ENCODE data around the gene FGF10.

FGF10 gene

GRCh38 chr5:44389090-44389822, at the start of gene FGF10:
TSS of gene FGF10 (minus strand) at chr5:44389420. CDS start at chr5:44388682, 738 bp downstream.
- no peak for DNase-seq (ENCODE audit: low read depth in 2 of 2)

DNA sequence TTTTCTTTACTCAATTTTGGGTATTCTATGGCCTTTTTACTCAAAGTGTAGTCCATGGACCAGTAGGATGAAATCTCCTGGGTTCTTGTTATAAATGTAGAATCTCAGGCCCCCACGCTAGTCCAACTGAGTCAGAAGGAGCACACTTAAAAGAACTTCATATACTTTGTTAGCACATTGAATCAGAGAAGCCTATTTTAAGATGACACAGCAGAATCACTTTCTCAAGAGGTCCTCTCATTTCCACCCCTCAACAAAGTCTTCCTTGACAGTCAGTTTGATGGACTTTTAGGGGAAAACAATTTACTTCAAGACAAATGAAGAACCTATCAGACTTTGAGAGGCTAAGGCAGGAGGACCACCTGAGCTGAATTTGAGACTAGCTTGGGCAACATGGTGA, 37.7 kb upstream of the FGF10 start:
- DNase-seq (ENCODE audit: low read depth in 2 of 2), result no peak

GRCh38 chr5:44412286-44412685, 23.1 kb upstream of the FGF10 start:
- no peak for DNase-seq (ENCODE audit: low read depth in 2 of 2)

GRCh38 chr5:44402084-44402483, 12.9 kb upstream of the FGF10 start:
- DNase-seq (ENCODE audit: low read depth in 2 of 2), result no peak

DNA sequence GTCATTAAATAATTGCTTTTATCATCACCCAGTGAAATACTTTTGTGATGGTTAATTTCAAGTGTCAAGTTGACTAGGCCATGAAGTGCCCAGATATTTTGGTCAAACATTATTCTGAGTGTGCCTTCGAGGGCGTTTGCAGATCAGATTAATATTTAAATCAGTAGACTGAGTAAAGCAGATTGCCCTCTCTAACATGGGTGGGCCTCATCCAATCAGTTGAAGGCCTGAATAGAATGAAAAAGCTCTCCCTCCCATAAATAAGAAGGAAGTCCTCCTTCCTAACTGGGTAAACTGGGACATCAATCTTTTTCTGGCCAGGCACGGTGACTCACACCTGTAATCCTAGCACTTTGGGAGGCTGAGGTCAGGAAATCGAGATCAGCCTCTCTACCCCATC, 12.4 kb upstream of the FGF10 start:
- DNase-seq (ENCODE audit: low read depth in 2 of 2), result no peak

- DNase-seq (ENCODE audit: low read depth in 2 of 2), result no peak
These were observed 9.2 kb upstream of the FGF10 start for GRCh38 chr5:44398382-44398781.

- DNase-seq (ENCODE audit: low read depth in 2 of 2), result no peak
These were observed 7.1 kb upstream of the FGF10 start for GRCh38 chr5:44396312-44396711.

- DNase-seq (ENCODE audit: low read depth in 2 of 2), result no peak
These were observed 1.1 kb upstream of the FGF10 start for GRCh38 chr5:44390351-44390750.

GRCh38 chr5:44389823-44390143, 563 bp upstream of the FGF10 start:
- no peak for DNase-seq (ENCODE audit: low read depth in 2 of 2)

- no peak for DNase-seq (ENCODE audit: low read depth in 2 of 2)
These were observed 715 bp downstream of the FGF10 start for GRCh38 chr5:44388321-44389089.

DNA sequence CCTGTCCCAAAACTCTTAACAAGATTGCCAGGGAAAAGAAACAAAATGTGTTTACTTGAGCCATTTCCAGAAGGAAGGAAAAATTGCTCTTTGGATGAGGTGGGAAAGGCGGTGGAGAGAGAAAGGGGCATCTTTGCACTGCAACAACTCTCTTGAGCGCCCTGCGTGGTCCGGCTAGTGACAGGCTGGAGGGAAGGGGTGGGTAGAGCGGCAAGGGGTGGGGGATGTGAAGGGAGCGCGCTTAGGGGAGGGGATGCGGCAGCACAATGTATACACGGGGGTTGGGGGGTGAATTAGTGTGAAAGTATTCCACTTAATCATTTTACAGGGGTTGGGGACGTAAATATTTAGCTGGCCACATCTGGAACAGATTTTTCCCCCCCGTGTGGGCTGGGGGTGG, 1.3 kb downstream of the FGF10 start:
- DNase-seq (ENCODE audit: low read depth in 2 of 2), result no peak

DNA sequence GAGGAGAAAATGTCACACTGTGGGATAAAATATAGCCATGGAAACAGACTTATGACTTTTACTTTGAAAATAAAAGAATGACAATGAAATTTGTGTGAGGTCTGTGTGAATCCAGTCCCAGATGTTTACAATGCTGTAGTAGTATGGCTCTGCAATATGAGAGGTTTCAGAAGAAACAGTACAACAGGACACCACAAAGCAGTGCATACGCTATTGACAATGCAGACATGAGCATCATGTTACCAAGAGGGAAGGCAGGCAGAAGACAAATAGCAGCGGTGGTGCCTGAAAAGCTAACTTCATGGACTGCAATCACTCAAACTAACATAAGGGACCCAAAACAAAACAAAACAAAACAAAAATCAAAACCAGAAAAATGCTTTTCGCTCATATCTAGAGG, 1.8 kb downstream of the FGF10 start:
- DNase-seq (ENCODE audit: low read depth in 2 of 2), result no peak

GRCh38 chr5:44385291-44385900, 3.8 kb downstream of the FGF10 start:
- no peak for DNase-seq (ENCODE audit: low read depth in 2 of 2)

DNA sequence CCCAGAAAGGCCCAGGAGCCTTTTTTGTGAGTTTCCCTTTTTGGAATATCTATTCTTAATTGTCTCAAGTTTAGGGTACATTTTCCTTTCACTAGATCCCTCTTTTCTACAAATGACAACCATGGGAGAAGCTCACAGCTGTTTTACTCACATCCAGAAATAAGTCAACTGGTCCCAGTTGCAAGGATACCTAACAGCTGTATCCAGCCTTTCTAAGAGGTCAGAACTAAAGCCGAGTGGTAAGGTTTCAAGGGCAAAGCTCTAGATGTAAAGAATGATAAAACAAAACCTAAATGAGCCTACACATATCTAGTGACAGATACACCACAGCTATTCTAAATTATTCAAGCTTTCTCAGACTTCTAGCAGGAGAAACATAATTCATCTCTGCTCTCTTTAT, 4.4 kb downstream of the FGF10 start:
- no peak for DNase-seq (ENCODE audit: low read depth in 2 of 2)

GRCh38 chr5:44382894-44383293, 6.3 kb downstream of the FGF10 start:
- DNase-seq (ENCODE audit: low read depth in 2 of 2), result no peak

DNA sequence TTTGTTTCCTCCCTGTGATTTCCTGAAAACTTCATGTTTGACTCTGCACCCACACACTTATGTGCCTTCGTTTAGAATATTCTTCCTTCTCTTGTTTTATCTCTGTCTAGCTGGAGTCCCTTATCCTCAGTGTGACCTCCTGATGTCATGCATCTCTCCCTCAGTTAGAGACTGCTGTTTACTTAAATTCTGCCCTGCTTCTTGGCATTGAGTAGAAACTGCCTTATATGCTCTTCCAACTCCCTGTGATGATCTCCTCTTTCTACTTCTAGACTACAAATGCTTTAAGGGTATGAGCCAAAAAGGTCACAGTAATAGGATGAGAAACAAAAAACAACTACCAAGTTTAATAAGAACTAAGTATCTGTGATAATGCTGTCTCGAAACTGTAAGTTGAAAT, 12.2 kb downstream of the FGF10 start:
- no peak for DNase-seq (ENCODE audit: low read depth in 2 of 2)

GRCh38 chr5:44372028-44372427, 17.2 kb downstream of the FGF10 start:
- DNase-seq (ENCODE audit: low read depth in 2 of 2), result no peak

DNA sequence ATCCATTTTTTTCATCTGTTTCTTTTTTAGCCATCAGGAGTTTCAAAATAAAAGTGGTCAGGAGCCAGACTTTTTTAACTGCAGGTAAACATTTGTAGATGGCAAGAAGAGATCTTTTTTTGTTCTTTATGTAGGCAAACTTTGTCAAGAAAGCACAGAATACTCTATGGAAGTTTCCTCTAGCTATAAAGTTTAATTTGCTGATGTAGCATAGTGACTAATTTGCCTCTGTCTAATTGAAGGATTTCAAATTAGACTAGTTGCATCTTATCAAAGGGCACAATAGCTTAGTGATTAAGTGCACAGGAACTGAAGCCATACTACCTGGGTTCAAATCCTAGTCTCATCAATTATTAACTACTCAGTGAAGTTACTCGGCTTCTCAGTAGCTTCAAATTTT, 22.0 kb downstream of the FGF10 start:
- DNase-seq (ENCODE audit: low read depth in 2 of 2), result no peak

- no peak for DNase-seq (ENCODE audit: low read depth in 2 of 2)
These were observed 23.9 kb downstream of the FGF10 start for GRCh38 chr5:44365345-44365744.

GRCh38 chr5:44364097-44364496, 25.1 kb downstream of the FGF10 start:
- no peak for DNase-seq (ENCODE audit: low read depth in 2 of 2)

- DNase-seq (ENCODE audit: low read depth in 2 of 2), result no peak
These were observed 27.7 kb downstream of the FGF10 start for GRCh38 chr5:44361342-44362001.

DNA sequence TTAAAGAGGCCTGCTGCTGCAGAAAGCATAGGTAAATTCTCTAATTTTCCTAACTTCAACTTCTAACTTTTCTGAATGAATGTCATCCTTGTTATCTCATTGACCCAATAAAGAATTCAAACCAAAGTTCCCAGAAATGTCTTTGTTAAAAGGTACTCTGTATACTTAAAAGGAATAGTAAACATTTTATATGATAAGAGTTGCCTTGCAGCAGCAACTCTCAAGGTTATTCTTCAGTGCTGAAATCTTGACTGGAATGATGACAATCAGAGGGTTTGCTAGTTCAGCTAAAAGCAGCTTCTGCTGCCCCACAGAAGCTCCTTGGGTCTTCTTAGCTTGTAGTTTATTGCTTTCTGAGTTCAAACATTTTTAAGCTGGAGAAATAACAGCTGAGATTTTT, 28.3 kb downstream of the FGF10 start:
- no peak for DNase-seq (ENCODE audit: low read depth in 2 of 2)

DNA sequence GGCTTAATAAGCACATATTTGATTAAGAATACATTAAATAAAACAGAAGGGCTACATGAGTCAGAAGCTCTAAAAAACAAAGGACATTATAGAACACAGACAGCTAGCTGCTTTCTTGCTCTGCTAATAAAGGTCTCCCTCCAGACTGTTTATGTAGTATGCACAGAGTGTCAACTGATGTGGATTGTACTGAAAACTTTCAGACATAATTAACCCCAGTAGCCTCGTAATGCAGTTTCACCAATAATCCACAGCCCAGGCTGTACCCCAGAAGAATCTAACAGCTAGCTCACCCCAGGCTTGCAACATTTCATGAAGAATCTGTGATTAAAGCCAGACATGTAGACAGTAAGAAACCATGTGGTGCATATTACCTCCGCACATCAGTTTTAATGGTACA, 30.8 kb downstream of the FGF10 start:
- no peak for DNase-seq (ENCODE audit: low read depth in 2 of 2)

All from stimulated activated CD4-positive, alpha-beta T cell treated with anti-CD3 and anti-CD28 coated beads, Interleukin-4, amount 100 ng/mL, for 48 hours (primary cell).